T-helper 2 cell (primary cell): Measurements from ENCODE around the gene CANX.

Source experiments
- DNase-seq, 5 experiments: peaks; one replicate each; pipeline versions ENCODE4 v3.0.0 to v3.0.0-alpha.2; 2012 to 2022

Gene CANX

GRCh38 chr5:179758955-179759354 lies 60.2 kb downstream of the CANX start:
- DNase-seq: peak in 1 of 5 experiments; percentile 82

- peak in 2 of 5 experiments; percentile 10 to 84 for DNase-seq
Measured at GRCh38 chr5:179759581-179760551, 61.1 kb downstream of the CANX start.

GRCh38 chr5:179762079-179762780 lies 63.5 kb downstream of the CANX start:
- peak in 2 of 5 experiments; percentile 34 to 71 for DNase-seq

DNA sequence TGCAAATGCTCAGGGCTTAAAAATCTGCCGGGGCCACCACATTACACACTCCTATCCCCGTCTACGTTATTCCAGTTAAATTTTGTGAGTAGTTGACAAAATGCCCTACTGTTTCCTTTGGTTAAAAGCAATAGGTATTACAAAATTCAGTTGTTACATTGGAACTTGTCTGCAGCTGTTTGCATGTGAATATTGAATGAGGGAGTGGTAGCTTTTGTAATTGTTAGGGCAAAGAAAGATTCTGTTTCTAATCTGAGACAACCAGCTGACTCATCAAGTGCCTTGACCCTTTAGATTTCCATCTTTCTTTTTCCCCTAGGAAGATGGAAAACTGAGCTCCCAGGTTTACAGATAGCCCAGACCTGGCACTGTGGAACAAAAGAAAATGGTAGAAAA lies 64.0 kb downstream of the CANX start:
- no peak for DNase-seq

DNA sequence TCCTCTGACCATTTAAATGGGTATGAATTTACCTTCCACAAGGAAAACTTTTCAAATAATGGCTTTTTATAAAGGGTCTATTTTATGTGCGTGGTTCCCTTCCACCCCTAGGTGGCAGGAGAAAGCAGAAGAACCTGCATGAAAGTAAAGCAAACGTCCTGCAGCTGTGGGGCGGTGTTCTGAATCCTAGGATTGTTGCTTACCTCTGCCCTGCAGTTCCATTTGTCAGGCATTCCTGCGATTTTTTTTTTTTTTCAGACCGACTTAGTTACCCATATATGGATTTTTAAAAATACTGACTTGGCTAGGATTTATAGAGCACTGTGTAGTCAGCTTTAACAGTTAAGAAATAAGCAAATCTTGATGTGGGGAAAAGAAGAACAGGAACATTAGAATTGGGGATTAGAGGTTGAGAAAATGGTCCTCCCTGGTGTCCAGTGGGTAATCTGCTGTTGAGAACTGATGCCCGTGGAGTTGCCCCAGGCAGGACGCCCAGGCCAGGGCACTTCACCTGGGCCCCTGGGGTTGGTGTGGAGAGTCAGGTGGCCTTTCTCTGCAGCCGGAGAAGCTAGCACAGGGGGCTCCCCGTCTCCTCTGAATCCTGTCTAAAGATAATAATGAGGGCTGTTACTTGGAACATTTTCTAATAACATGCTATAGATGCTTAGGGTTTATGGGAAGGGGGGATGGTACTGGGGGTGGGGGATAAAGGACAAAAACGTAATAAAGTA lies 64.6 kb downstream of the CANX start:
- DNase-seq: peak in 4 of 5 experiments; percentile 24 to 65 (median 34)

- DNase-seq: no peak
Measured at GRCh38 chr5:179764056-179764455, 65.3 kb downstream of the CANX start.

DNA sequence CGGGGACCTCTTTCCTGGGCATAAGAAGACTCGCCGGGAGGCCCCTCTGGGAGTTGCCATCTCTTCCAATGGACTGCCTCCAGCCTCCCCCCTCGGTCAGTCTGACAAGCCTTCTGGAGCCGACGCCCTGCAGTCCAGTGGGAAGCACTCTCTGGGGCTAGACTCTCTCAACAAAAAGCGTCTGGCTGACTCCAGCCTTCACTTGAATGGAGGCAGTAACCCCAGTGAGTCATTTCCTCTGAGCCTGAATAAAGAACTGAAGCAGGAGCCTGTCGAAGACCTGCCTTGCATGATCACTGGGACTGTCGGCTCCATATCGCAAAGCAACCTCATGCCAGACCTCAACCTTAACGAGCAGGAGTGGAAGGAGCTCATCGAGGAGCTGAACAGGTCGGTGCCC lies 66.6 kb downstream of the CANX start:
- no peak for DNase-seq

- no peak for DNase-seq
Measured at GRCh38 chr5:179766021-179766725, 67.4 kb downstream of the CANX start.

DNA sequence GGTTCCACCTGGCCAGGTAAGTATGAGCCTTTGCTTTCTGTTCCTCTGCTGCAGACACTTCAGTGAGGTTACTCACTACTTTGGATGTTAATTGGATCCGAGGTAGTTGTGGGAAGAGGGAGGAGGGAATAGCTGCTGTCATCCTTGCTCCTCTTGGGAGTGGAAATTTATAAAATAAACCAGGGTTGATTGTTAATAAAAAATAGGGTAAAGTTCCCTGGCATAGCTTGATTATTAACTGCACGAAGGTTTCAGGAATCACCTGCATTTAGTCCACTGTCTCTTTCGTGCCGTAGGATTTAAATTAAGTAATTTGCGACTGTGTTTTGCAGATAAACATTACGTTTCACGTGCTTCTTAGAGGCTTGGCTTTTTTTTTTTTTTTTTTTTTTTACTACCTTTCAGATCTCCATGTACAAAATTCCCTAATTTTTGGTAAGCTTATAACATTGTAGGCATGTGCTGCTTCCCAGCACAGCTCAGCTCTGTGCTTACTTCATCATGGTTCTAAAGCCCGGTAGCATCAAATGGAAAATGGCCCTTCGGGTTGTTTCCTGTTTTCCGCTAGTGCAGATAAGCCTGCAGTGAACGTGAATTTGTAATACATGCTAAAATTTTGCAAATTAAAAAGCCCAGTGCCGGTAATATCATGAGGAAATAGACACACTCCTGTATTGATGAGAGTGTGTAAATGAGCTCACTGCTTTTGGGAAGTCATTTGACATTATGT lies 68.1 kb downstream of the CANX start:
- DNase-seq: no peak

DNA sequence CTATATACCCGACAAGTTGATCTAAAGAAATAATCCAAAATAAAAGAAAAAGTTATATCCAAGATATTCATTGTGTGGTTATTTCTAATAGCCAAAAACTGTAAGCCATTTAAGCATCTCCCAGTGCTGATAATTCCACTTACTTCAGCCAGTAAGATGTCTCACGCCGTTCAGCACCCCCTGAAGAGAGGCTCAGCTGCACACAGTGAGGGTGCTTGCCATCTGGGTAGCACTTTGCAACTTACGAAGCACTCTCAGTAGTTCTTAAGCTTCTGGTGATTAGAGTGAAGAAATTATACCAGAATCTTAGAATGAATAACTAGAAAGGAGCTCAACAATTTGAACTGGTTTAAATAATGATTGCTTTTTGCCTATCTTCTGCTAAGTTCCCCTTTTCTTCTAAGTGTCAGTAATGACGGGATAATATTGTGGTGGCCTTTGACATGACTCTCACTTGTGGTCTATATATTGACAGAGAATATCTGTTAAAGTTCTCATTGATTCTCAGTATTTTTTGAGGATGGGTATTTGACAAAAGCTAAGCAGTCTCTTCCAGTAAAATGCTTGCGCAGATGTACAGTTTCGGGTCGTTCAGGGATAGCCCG lies 68.8 kb downstream of the CANX start:
- no peak for DNase-seq

GRCh38 chr5:179768326-179769085 lies 69.7 kb downstream of the CANX start:
- DNase-seq: no peak

GRCh38 chr5:179769271-179769670 lies 70.5 kb downstream of the CANX start:
- no peak for DNase-seq

GRCh38 chr5:179769796-179770195 lies 71.0 kb downstream of the CANX start:
- no peak for DNase-seq

- no peak for DNase-seq
Measured at GRCh38 chr5:179771311-179771895, 72.6 kb downstream of the CANX start.

DNA sequence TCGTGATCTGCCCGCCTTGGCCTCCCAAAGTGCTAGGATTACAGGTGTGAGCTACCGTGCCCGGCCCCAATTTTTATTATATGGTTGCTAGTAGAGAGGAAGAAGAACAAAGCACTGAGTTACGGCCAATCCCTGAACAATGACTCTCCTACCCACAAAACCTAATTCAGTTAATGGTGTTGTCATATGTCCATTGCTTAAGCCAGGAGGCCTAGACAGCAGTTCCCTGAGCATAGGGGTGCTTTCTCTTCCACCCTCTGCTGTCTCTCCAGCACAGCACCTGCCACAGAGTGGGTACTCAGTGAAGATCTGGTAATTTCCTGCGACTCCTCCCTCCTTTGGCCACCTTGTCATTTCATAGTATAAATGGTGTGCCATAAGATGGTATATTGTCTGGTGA lies 73.6 kb downstream of the CANX start:
- no peak for DNase-seq

DNA sequence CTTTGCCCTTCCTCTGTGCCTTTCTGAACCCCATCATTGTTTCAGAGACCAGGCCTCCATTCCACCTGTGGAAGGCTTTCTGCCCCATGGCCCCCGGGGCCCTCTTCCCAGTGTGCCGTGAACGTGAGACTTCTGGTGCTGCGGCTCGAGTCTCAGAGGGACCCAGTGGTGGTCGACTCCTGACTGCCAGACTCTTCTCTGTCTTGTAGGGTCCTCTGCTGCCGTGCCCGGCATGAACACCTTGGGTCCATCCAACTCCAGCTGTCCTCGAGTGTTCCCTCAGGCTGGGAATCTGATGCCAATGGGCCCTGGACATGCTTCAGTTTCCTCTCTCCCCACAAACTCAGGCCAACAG lies 74.9 kb downstream of the CANX start:
- DNase-seq: no peak

DNA sequence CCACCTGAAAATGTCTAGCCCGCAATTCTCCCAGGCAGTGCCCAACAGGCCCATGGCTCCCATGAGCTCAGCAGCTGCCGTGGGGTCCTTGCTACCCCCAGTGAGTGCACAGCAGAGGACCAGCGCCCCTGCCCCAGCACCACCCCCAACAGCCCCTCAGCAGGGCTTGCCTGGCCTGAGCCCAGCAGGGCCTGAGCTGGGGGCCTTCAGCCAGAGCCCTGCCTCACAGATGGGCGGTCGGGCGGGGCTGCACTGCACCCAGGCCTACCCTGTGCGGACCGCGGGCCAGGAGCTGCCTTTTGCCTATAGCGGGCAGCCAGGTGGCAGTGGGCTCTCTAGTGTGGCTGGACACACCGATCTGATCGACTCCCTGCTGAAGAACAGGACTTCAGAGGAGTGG lies 75.7 kb downstream of the CANX start:
- no peak for DNase-seq

DNA sequence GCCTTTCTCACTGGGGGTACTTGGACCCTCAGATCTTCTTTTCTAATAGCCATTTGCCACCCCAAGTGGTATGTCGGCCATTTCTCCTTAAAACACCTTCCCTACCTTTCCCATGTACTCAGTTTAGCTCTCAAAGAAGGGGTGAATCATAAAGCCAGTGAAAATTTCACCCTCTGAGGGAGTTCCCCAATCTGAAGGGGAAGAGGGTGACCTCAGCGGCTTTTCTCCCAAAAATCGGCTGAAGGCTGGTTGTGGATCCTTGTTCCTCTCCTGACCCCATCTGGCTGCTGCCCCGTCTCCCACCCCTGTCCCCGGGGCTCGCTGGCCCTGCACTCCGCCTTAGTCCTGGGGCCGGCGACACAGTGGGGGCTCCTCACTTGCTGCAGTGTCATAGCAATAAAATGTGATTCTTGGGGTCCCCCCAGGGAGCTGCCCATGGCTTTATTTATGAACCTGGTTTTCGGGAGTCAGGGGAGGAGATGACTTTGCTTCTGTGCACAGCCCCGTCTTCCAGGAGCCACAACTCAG lies 77.7 kb downstream of the CANX start:
- no peak for DNase-seq

DNA sequence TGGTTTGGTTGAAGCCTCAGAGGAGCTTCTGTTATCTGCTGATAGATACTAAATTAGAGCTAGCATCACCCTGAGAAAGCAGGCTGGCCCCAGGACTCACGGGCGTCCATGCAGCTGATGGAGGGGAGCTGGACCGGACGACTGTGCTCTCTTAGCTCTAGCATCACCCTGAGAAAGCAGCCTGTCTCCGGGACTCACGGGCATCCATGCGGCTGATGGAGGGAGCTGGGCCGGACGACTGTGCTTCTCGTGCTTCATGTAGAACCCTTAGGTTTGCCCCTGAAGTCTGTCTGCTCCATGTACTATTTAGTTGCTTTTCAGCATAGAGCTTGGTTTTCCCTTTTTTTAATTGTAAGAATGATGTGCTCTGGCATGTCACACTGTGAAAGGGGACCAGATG lies 78.7 kb downstream of the CANX start:
- no peak for DNase-seq

GRCh38 chr5:179777909-179778308 lies 79.1 kb downstream of the CANX start:
- no peak for DNase-seq
